Chondrocyte (in vitro differentiated cells): ENCODE results near the gene OR5A2. TPM values are rescaled to one million over a fixed set of nuclear protein-coding genes. Genes with fewer than 3 reads are reported as not detected.

Source experiments
- DNase-seq: peaks from one replicate; pipeline ENCODE4 v3.0.0; 2021; ENCODE audit warnings: mixed read lengths, low spot score
- H3K27ac Mint-ChIP-seq: one replicate; pipeline ENCODE4 v1.8.0; 2021; ENCODE audit warnings: mild to moderate bottlenecking, moderate library complexity, mixed read lengths; ENCODE audit not compliant: unreplicated experiment
- H3K27me3 Mint-ChIP-seq: 2 replicates; pipeline ENCODE4 v1.8.0; 2021; ENCODE audit warnings: low read depth, mixed read lengths
- H3K36me3 Mint-ChIP-seq: 2 replicates; pipeline ENCODE4 v1.8.0; 2021; ENCODE audit warnings: low read depth, mixed read lengths
- H3K4me1 Mint-ChIP-seq: 2 replicates; pipeline ENCODE4 v1.8.0; 2021; ENCODE audit warnings: low read depth, mild to moderate bottlenecking, mixed read lengths
- H3K4me3 Mint-ChIP-seq: one replicate; pipeline ENCODE4 v1.8.0; 2021; ENCODE audit warnings: mild to moderate bottlenecking, moderate library complexity, mixed read lengths; ENCODE audit not compliant: unreplicated experiment
- H3K9me3 Mint-ChIP-seq: 2 replicates; pipeline ENCODE4 v1.8.0; 2021; ENCODE audit warnings: low read depth, mixed read lengths
- CTCF ChIP-seq: fragments of 200-600 bp; sonication (generic); IDR thresholded peaks from 2 replicates; pipeline ENCODE4 v1.5.0; 2021; ENCODE audit warnings: antibody characterized with exemption, mild to moderate bottlenecking, moderate library complexity
- total RNA-seq: library from RNA; stranded (reverse); gene quantifications from 3 replicates; pipeline ENCODE4 v1.2.1, GENCODE V29; 2021

Gene OR5A2
- total RNA-seq, 1 donor from 2014 or later, result not detected

GRCh38 chr11:59427068-59427382 is 812 bp upstream of the OR5A2 start:
- DNase-seq, result no peak
- H3K27ac Mint-ChIP-seq, result no peak overlapping the region
- TF ChIP-seq CTCF, result no peak
- H3K9me3 Mint-ChIP-seq, result no peaks in the 10 kb centered on the region
- H3K4me1 Mint-ChIP-seq, result no peaks in the 10 kb centered on the region
- no peaks in the 10 kb centered on the region for H3K36me3 Mint-ChIP-seq
- H3K27me3 Mint-ChIP-seq, result peaks cover 27% of the 10 kb centered on the region
- no peak overlapping the region for H3K4me3 Mint-ChIP-seq

GRCh38 chr11:59425131-59425530 is 1.1 kb downstream of the OR5A2 start:
- Mint-ChIP-seq H3K27ac (no peak overlapping the region), H3K4me3 (no peak overlapping the region), H3K4me1 (no peaks in the 10 kb centered on the region), H3K9me3 (no peaks in the 10 kb centered on the region), H3K36me3 (no peaks in the 10 kb centered on the region), H3K27me3 (peaks cover 19% of the 10 kb centered on the region)
- TF ChIP-seq CTCF, result no peak
- no peak for DNase-seq

DNA sequence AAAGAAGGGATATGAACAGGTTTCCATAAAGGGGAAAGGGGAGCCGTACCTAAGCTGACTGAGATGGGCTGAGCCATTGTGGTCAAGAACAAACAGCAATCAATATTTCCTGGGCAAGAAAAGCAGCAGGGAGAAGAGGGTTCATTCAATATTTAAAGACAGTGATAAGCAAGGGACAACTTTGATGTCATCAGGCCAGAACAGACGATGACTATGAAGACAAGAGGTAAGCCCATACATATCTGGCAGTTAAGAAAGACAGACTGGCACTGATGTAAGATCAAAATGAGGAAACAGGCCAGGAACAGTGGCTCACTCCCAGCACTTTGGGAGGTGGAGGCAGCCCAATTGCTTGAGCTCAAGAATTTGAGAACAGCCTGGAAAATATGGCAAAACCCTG is 2.4 kb downstream of the OR5A2 start:
- Mint-ChIP-seq H3K4me3 (no peak overlapping the region), H3K4me1 (no peaks in the 10 kb centered on the region), H3K36me3 (no peaks in the 10 kb centered on the region), H3K27ac (no peak overlapping the region), H3K27me3 (peaks cover 15% of the 10 kb centered on the region), H3K9me3 (no peaks in the 10 kb centered on the region)
- TF ChIP-seq CTCF, result no peak
- no peak for DNase-seq

GRCh38 chr11:59418156-59418555 is 8.1 kb downstream of the OR5A2 start:
- TF ChIP-seq CTCF, result no peak
- Mint-ChIP-seq H3K27me3 (peaks cover 12% of the 10 kb centered on the region), H3K4me3 (no peak overlapping the region), H3K36me3 (no peaks in the 10 kb centered on the region), H3K9me3 (no peaks in the 10 kb centered on the region), H3K27ac (no peak overlapping the region), H3K4me1 (no peaks in the 10 kb centered on the region)
- no peak for DNase-seq

DNA sequence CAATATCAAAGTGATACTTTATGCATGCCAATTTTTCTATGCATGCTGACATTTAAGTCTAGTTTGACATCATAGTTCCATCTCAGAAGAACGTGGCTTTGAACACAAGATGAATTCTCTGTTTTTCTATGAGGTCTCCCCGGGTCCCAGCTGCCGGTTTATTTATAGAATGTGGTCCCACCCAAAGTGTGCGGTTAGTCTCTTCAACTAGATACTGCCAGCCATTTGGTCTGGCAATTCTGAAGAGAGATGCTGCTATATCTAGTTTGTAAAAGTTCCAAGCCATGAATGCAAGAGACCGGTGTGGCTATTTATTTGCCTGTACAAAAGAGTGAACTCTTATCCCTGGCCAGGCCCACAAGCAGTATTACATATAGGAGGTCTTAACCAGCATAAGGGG is 9.2 kb downstream of the OR5A2 start:
- Mint-ChIP-seq H3K4me3 (no peak overlapping the region), H3K36me3 (no peaks in the 10 kb centered on the region), H3K4me1 (no peaks in the 10 kb centered on the region), H3K9me3 (no peaks in the 10 kb centered on the region), H3K27ac (no peak overlapping the region), H3K27me3 (peaks cover 12% of the 10 kb centered on the region)
- DNase-seq, result no peak
- TF ChIP-seq CTCF, result no peak
